HG02623 (cell line): ENCODE measurements around the gene PXDN.
"Not testable (repeated sequence)": the region's sequence is repeated elsewhere in the genome, so short reads cannot be mapped to it uniquely, and the experiment has no call there.

Experiments
- ATAC-seq: cut with Tn5 transposase; IDR thresholded peaks from one replicate; pipeline ENCODE4 v1.9.1; 2021; ENCODE audit warnings: moderate library complexity; ENCODE audit not compliant: unreplicated experiment

PXDN gene

DNA sequence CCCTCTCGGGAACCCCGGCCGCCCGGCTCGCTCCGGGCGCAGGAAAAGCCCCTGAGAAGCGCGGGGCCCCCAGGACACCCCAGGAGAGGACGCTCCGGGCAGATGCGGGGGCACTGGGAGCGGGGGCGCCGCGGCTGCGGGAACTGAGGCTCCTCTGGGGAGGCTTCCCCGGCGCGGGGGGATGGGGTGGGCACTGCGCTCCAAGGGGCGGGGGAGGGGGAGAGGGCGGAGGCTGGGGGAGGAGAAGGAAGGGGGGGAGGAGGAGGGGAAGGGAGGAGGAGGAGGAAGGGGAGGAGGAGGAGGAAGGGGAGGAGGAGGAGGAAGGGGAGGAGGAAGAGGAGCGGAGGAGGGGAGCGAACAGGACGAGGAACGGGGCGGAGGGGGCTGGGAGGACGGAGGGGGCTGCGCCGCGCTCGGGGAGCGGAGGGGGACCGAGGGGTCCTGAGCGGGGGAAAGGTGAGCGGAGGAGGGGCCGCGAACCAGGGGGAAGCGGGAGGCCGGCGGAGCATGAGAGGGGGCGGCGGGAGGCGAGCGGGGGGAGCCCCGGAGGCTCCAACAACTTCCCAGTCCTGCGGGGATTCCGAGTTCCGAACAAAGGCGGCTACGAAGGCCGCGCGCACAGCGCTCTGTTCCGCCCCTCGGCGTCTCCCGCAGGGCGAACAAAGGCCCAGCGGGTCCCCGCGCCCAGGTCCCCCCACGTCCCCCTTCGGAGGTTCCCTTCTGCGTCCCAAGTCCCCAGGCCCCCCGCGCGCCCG, 742 bp downstream of the PXDN start:
- no peak for ATAC-seq

DNA sequence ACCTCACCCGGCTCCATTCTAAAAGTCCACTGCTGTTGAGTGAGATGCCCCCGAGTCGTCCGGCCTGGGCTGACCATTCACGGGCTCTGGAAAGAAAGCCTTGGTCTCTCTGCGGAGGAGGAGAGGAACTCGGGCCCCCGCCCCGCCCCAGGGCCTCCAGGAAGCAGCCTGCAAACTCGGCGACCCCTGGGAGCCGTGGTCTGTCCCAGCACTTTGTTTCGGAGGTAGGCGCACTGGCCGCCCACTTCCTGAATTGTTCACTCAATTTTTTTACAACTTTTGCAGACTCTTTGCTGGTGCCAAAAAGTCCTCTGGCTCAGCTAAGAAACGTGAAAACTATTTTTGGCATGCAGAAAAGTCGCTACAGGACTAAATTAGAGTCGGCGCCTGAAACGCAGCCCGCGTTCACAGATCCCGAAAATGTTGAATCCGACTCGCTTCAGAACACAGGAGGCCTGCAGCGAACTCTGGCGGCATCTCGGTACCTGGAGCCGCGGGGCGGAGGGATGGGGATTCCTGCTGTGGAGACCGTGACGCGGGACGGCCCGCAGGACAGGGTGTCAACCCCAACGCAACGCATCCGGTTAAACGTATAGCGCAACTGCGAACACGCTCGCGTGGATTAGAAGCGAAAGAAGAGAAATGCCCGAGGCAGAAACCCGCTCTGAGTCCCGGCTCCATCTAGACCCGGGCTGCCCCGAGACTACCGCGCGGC, 1.5 kb downstream of the PXDN start:
- no peak for ATAC-seq

DNA sequence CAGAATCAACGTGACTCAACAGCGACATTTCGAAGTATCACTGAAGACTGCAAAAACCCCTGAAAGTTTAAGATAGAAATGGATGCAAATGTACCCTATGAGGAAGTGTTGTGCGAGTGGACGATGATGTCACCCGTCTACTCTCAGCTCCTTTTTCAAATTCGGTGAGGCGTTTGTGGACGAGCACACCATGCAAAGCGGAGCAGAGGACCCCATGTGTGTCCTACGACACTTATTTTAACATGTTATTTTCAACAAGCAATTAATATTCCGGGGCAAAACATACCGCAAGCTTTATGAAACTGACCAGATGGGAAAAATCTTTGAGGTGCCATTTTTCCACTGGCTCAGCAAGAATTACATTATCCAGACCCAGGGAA, 2.0 kb downstream of the PXDN start:
- ATAC-seq, result no peak

DNA sequence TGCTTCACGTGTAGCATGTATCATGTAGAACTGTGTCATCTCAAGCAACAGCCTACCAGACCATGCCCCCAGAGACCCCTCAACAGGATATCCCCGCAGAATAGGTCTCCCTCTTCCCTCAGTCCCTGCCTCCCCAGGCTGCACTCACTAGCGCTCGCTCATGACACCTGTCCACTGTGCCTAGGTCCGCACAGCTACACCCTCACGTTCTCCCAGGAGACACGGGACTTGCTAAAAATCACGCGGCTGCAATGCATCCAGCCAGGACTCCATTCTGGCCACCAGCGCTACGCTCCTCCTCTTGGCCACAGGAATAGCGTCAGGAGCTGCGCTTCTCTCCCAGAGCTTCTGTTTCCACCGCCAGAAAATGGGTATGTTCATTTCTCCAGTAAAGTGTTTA, 2.5 kb downstream of the PXDN start:
- no peak for ATAC-seq

DNA sequence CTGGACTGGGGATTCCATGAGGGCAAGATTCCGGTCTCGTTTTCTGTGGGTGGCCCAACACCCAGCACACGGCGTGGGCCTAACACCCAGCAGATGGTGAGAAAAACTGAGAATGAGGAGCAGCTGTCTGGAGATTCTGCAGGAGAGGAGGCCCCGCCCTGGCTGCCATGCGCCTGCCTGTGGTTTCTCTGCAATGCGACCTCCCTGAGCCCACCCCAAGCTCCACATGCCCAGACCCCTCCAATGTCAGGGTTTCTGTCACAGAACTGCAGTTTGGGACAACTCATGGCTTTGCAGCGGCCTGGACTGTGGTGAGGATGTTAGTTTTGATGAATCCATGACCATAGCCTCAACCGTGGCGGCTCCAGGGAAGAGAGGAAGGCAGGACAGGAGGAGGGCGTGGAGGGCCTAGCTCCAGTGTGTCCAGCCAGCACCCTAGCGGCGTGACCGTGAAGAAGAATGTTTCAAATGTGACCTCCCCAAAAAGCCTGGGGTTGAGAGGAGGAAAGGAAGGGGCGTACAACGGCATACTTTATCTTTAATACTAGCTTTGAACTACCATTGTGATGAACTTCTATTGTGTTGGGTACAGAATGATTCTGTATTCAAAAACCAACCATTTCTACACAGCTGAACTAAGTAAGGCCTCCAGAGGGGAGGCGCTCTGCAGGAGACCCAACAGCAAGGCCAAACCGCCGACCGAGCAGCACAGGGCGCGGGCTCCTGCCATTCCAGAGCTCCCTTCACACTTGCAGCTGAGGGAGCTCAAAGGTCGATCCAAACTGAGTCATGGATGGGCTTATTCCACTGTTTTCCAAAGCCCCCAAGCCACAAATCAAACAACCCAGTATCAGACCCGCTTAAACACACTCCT, 3.4 kb downstream of the PXDN start:
- ATAC-seq, result no peak

DNA sequence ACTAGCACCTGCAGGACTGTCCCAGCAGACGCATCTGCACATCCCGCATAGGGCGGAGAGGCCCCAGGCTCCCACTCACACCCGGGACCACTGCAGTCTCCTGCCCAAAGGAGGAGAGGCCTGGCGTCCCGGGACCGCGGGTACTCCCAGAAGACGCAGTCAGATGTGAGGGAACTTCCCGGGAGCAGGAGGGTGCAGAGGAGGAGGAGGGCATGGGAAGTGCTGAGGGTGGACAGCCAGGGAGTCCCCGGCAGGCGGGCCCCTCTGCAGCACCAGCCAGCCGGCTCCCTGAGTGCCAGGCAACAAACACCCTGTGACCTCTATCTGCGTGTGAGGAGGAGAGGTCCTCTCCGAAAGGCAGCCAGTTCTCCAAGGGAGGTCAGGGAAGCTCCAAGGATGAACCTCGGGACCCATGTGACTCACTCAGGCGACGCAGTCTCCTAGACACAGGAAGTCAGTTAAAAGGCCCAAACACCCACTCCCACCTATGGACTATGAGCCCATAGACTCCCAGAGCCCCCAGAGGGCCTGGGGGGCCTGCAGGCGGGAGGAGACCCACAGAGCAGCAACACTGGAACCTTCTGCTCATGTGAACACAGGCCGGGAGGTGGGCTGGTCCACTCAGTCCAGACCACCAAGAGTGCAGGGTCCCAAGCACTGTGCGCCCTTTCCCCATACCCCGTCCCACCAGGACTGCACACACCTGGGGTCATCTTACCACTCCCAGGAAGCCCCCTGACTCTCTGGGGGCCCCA, 4.2 kb downstream of the PXDN start:
- no peak for ATAC-seq

DNA sequence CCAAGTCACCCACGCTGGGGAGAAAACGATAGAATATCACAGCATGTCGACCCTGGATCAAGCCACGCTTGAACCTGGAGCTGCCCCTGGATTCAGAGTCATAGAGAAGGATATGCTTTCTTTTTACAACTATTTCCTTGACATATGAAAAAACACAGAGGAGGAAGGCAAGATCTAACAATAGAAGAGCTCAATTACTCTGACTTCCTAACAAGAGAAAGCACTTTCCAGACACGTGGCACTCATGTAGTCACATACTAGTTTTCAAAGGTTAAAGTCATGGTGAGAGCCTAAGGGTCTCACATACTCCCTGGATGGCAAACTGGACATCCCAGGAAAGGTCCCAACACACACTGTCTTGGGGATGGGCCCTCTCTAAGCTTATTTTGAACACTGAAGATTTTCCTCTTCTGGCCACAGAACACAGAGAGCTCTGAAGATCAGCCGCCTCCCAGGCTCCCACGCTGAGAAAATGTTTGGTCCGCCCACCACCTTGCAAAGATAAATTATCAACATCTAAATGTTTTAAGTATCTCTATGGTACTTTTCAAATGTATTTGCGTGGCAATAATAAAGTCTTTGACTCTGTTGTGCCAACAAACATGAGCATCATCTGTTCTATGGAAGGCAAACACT, 4.9 kb downstream of the PXDN start:
- no peak for ATAC-seq

DNA sequence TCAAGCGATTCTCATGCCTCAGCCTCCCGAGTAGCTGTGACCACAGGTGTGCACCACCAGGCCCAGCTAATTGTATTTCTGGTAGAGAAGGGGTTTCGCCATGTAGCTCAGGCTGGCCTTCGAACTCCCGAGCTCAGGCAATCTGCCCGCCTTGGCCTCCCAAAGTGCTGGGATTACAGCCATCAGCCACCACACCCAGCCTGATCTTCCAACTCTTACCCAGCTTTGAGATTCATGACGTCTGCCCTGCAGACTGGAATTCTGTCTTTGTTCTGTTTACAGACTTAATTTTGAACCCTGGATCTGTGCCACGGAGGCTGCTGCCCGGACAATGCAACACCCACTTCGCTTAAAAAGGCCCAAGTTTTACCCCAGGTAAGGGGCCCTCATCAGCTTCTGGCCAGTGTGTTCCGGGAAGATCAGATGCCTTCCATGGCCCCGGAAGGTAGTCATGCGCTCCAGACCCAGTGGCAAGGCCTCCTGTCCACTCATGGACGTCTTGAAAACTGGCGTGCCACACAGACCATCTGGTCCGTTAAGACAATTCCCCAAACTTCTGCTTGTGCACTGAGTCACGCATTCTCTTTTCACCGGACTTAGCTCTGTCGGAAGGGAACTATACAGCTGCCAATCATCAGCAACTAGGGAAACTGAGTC, 5.5 kb downstream of the PXDN start:
- ATAC-seq, result no peak

DNA sequence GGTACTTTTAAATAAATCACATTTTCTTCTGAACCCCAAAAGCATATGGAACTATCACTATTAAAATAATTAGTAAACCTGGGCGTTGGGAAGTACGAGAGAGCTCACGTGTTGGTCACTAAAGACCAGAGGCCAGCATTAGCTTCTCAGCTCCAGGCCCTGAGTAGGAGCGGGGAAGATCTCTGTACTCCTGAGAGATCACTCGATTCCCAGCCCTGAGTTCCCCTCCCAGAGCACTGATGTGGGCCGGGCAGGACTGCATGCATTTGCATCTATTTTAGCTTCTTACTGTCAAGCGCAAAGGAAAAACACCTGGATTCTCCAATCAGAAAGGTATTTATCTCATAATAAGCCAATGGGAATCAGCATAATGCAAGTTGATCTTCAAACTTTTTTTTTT, 6.2 kb downstream of the PXDN start:
- no peak for ATAC-seq

DNA sequence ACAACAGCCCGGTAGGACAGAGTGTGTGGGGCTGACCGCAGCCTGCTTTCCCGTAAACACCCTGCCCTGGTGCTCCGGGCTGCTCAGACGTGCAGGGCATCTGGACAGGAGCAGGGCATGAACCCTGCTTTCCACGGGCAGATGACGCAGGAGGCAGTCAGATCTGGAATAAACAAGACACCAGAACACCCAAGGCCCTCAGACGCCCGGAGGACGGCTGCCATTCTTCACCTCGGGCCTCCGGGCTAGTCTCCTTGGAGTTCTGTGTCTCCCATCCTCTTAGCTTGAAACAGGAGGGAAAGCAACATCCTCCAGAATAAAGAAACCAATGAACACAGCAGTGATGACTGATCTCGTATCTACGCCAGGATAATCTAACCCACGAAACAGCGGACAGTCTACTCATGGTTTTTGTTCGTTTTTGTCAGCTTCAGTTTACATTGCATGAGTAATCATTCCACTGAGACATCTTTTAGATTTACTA, 7.3 kb downstream of the PXDN start:
- ATAC-seq, result no peak

DNA sequence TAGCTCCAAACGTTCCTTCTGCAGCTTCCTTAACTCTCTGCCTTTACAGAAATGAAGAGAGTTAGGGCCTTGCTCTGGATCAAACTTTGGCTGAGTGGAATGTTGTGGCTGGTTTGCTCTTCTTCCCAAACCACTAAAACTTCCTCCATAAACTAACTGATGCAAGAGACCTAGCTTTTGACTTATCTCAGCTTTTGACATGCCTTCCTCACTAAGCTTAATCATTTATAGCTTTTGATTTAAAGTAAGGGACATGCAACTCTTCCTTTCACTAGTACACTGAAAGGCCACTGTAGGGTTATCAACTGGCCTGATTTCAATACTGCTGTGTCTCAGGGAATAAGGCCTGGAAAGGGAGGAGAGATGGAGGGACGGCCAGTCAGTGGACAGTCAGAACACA, 8.3 kb downstream of the PXDN start:
- no peak for ATAC-seq

DNA sequence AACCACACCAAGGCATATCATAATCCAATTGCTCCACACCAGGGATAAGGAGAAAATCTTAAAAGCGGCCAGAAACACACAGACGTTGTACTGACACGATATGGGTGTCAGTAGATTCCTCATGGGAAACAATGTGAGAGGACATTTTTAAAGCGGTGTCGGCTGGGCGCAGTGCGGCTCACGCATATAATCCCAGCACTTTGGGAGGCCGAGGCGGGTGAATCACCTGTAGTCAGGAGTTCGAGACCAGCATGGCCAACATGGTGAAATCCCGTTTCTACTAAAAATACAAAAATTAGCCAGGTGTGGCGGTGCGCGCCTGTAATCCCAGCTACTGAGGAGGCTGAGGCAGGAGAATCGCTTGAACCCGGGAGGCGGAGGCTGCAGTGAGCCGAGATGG, 11.0 kb downstream of the PXDN start:
- ATAC-seq, result not testable (repeated sequence)

DNA sequence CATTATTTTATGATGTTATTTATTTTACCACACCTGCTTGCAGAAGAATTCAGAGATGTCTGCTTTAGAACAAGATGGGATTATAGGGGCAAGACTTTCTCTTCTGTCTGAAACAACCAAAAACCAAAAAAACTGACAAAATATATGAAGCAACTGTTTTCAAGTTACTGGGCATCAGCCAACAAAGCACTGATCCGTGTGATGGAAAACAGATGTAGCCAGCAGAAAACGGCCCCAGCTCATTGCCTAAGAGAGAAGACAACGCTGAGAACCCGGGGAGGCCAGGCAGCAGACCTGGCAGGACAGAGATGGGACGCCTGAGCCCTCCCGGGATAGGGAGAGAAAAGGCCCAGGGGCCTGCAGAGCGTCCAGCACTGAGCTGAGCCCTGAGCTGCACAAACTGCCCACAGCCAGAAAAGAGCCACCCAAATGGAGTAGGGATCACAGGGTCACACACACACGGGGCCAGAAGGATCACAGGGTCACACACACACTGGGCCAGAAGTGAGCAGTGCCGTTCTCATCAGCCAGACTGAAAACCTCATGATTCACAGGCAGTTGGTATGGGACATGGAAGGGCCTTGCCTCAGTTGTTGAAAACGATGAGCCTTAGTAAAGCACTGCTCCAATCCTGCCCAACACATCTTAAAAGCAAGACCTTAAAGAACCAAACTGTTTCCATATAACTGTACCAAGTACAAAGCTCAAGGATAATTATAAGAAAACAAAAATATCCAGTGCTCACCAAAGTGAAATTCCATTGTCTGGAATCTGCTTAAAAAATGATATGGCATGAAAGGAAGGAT, 12.1 kb downstream of the PXDN start:
- ATAC-seq, result no peak

DNA sequence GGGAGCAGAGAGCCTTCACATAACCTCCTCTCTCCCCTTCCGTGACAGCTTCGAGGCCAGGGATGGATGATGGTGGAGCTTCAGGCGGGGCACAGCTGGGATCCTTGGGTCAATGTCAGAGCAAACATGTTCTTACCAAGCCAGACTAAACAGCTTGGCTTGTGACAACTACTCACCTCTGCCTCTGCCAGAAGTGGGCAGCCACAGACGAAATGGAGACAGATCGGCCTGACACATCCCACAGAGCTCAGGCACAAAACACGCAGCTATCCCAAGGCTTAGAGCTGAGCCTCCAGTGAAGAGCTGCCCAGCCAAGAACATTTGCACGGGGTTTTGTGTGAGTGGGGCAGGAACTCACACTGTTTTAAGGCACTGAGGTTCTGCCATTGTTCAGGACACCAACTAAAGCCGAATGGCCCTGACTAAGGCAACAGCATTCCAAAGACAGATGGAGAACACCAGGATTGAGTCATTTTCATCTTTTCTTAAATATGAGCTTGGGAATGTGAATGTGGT, 12.8 kb downstream of the PXDN start:
- no peak for ATAC-seq

DNA sequence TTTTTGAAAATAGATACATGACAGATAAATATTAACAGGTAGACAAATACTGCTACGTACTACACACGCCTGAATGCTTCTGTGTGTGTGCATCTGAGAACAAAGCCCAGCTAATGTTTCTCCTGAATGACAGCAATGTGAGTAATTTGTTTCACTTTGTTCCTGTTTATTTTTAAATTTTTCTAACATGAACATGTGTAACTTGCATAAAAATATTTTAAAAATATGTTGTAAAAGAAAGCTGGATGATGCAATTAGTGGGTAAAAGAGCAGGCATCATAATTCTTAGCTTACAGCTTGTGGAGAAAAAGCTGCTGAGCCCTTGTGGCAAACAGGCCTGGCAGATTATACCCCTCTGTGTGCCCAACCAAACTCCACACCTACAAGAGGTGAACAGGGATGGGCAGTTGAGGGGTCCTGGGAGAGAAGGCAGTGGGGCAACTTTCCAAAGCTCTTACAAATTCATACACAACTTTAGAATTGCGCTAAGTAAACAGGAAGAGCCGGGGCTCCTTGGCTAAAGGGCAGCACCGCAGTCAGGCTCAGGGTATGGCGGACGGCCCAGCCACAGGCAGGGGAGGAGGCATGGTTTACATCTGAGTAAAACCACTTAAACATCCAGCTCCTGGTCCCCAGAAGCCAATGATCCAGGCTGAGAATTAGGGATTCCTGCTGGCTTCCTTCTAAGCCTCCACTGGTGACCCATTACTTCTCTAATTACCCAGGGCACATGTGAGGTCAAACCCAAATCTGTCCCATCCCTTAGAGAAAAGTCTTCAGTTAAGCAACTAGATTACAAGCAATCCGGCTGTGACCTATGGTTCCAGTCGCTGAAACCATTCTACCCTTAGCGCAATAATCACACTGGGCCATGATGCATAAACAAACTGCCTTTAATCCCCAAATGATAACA, 14.0 kb downstream of the PXDN start:
- ATAC-seq, result no peak

DNA sequence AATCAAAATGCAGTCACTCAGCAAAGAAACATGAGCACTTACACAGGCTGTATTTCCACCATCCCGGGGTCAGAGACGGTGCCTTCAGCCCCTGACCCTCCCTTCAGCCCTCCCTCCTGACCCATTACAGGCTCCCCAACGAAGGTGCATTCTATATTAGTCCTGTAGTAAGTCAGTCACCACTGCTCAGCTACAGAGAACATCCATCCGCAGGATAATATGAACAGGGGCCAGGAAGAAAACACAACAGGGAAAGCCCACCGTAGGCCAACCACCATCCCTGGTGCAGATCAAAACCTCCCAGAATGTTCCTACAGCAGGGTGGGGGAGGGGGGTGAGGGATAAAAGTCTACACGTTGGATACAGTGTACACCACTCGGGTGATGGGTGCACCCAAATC, 15.1 kb downstream of the PXDN start:
- no peak for ATAC-seq

DNA sequence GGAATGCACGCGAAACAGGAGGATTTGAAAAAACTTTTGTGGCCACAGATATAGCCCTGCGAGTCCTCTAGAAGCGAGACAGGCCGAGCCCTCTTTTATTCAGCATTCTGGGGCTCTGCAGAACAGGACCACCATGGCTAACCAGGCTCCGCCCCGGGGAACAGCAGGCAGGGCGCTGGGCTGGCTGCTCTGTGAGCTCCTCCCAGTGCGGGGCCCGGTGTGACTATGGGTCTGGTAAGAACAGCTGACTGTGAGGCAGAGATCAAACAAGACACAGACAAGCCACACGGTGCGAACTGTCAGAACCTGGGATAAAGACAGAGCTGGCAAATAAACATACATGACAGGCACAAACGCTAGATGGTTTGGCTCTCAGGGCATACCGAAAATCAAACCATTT, 15.5 kb downstream of the PXDN start:
- no peak for ATAC-seq
